CD14-positive monocyte (primary cell): ENCODE measurements around the gene UMPS. TPM values are rescaled to one million over a fixed set of nuclear protein-coding genes. Genes with fewer than 3 reads are reported as not detected.

Experiments used
- DNase-seq, 3 donors: peaks; one replicate each; pipeline ENCODE4 v3.0.0-alpha.2; 2011 to 2022
- H2AFZ ChIP-seq: 2 replicates; pipeline ENCODE4 v1.6.0; 2012; ENCODE audit warnings: mild to moderate bottlenecking, low read depth, low read length, inconsistent platforms; ENCODE audit not compliant: insufficient read depth, poor library complexity, severe bottlenecking
- H3K27ac ChIP-seq, 2 donors: 1 replicate in 1 of 2; 2 replicates in 1 of 2; pipeline ENCODE4 v1.5.1; 2012 to 2013; ENCODE audit warnings: low read length in 2 of 2, control low read depth in 1 of 2, inconsistent platforms in 1 of 2, low read depth in 1 of 2, mild to moderate bottlenecking in 1 of 2
- H3K27me3 ChIP-seq, 2 donors: one replicate each; pipeline versions ENCODE4 v1.6.0 to v1.6.1; 2011 to 2013; ENCODE audit warnings: low read length in 2 of 2; ENCODE audit not compliant: control insufficient read depth in 2 of 2, insufficient read depth in 2 of 2
- H3K36me3 ChIP-seq, 2 donors: replicated peaks in 1 of 2; 1 replicate in 1 of 2; 2 replicates in 1 of 2; pipeline versions ENCODE4 v1.5.1 to v1.6.1; 2012 to 2013; ENCODE audit warnings: low read length in 2 of 2, control low read depth in 1 of 2, inconsistent platforms in 1 of 2, mild to moderate bottlenecking in 1 of 2; ENCODE audit not compliant: insufficient read depth in 2 of 2, control insufficient read depth in 1 of 2
- H3K4me1 ChIP-seq, 2 donors: 1 replicate in 1 of 2; 2 replicates in 1 of 2; pipeline versions ENCODE4 v1.5.1 to v1.6.1; 2012 to 2013; ENCODE audit warnings: low read length in 2 of 2, control low read depth in 1 of 2, inconsistent platforms in 1 of 2, mild to moderate bottlenecking in 1 of 2, moderate library complexity in 1 of 2; ENCODE audit not compliant: insufficient read depth in 2 of 2, control insufficient read depth in 1 of 2
- H3K4me2 ChIP-seq: replicated peaks from 2 replicates; pipeline ENCODE3; 2012; ENCODE audit warnings: low read length, moderate library complexity, mild to moderate bottlenecking; ENCODE audit not compliant: poor library complexity, severe bottlenecking; ENCODE audit errors: extremely low read depth
- H3K4me3 ChIP-seq, 3 experiments: fragments of 200-600 bp in 1 of 3; sonication (generic) in 1 of 3; replicated peaks in 1 of 3; 1 replicate in 2 of 3; 2 replicates in 1 of 3; pipeline ENCODE4 v1.5.1; 2011 to 2013; ENCODE audit warnings: low read length in 3 of 3, mild to moderate bottlenecking in 3 of 3, control low read depth in 2 of 3, low read depth in 2 of 3, inconsistent platforms in 1 of 3, moderate library complexity in 1 of 3
- H3K79me2 ChIP-seq: 2 replicates; pipeline ENCODE4 v1.6.0; 2012; ENCODE audit warnings: mild to moderate bottlenecking, control low read depth, inconsistent platforms, low read length, moderate library complexity; ENCODE audit not compliant: insufficient read depth
- H3K9ac ChIP-seq: 2 replicates; pipeline ENCODE4 v1.6.0; 2017; ENCODE audit warnings: low read length, mild to moderate bottlenecking; ENCODE audit not compliant: insufficient read depth, poor library complexity, severe bottlenecking
- H3K9me3 ChIP-seq, 2 donors: replicated peaks in 1 of 2; 1 replicate in 1 of 2; 2 replicates in 1 of 2; pipeline versions ENCODE4 v1.5.1 to v1.6.1; 2012 to 2013; ENCODE audit warnings: low read length in 2 of 2, control low read depth in 1 of 2; ENCODE audit not compliant: control insufficient read depth in 1 of 2, insufficient read depth in 1 of 2
- H4K20me1 ChIP-seq: 2 replicates; pipeline ENCODE4 v1.6.0; 2012; ENCODE audit warnings: mild to moderate bottlenecking, low read length, control low read depth, moderate library complexity; ENCODE audit not compliant: insufficient read depth
- H3K27ac Mint-ChIP-seq, 7 donors: one replicate each; pipeline ENCODE4 v1.8.0; 2020; ENCODE audit warnings: mild to moderate bottlenecking in 7 of 7, mixed read lengths in 7 of 7, moderate library complexity in 6 of 7, inconsistent platforms in 2 of 7
- H3K27me3 Mint-ChIP-seq, 3 donors: one replicate each; pipeline ENCODE4 v1.8.0; 2021 to 2022; ENCODE audit warnings: low read depth in 3 of 3, mild to moderate bottlenecking in 3 of 3, mixed read lengths in 3 of 3, moderate library complexity in 3 of 3, inconsistent platforms in 1 of 3
- H3K36me3 Mint-ChIP-seq, 2 donors: one replicate each; pipeline ENCODE4 v1.8.0; 2020; ENCODE audit warnings: mixed read lengths in 2 of 2, inconsistent platforms in 1 of 2, mild to moderate bottlenecking in 1 of 2
- H3K4me1 Mint-ChIP-seq: one replicate; pipeline ENCODE4 v1.8.0; 2020; ENCODE audit warnings: mild to moderate bottlenecking, mixed read lengths
- H3K4me3 Mint-ChIP-seq, 2 donors: one replicate each; pipeline ENCODE4 v1.8.0; 2020; ENCODE audit warnings: mild to moderate bottlenecking in 2 of 2, mixed read lengths in 2 of 2, moderate library complexity in 1 of 2
- H3K9me3 Mint-ChIP-seq, 7 donors: one replicate each; pipeline ENCODE4 v1.8.0; 2020 to 2022; ENCODE audit warnings: mixed read lengths in 7 of 7, mild to moderate bottlenecking in 6 of 7, moderate library complexity in 6 of 7, inconsistent platforms in 2 of 7
- CTCF ChIP-seq: fragments of 200-600 bp; IDR thresholded peaks from one replicate; pipeline ENCODE4 v1.8.0; 2022; ENCODE audit warnings: antibody characterized with exemption, mild to moderate bottlenecking
- WGBS: methylation state at CpG from one replicate; pipeline ENCODE4 v1.1.5; 2013; ENCODE audit warnings: missing lambda C conversion rate; ENCODE audit not compliant: insufficient coverage; 5-methylcytosine and 5-hydroxymethylcytosine counted together
- intact Hi-C, 2 donors: fragments of 100-400 bp; cut with micrococcal nuclease; formaldehyde crosslinking; loops; one replicate each; pipeline versions ENCODE4 v1.15.0 to v1.15.1; 2023
- polyA plus RNA-seq, 3 donors: library from polyadenylated mRNA; depleted of rRNA in 1 of 3; unstranded in 2 of 3; stranded (reverse) in 1 of 3; fragments of 300-500 nt in 2 of 3; fragments of >200 nt in 1 of 3; fragmentation: Illumina TruSeq in 2 of 3; gene quantifications; 1 replicate in 2 of 3; 2 replicates in 1 of 3; pipeline ENCODE4 v1.2.3, GENCODE V29; 2012 to 2021

The UMPS gene
- polyA plus RNA-seq, 3 donors: 4.6 to 13.5 (median 9.1) TPM

- no peaks in the 10 kb centered on the region for H3K9me3 Mint-ChIP-seq
- H3K4me1 Mint-ChIP-seq: peaks cover 6% of the 10 kb centered on the region
- H4K20me1 ChIP-seq: no peaks in the 10 kb centered on the region
- H3K27ac ChIP-seq: no peak overlapping the region
- no peak overlapping the region for H3K27ac Mint-ChIP-seq
- no peak overlapping the region for H3K9ac ChIP-seq
- H3K4me3 ChIP-seq: no peak overlapping the region
- TF ChIP-seq CTCF: no peak
- DNase-seq: no peak
- H3K4me3 Mint-ChIP-seq: no peak overlapping the region
- no peak overlapping the region for H2AFZ ChIP-seq
- 93% methylated on average over 3 of the region's 6 CpGs for WGBS
- no peaks in the 10 kb centered on the region for H3K9me3 ChIP-seq
- no peak overlapping the region for H3K4me2 ChIP-seq
- no peaks in the 10 kb centered on the region for H3K79me2 ChIP-seq
- H3K27me3 ChIP-seq: peaks cover 2 to 10% of the 10 kb centered on the region in 2 donors
- no peaks in the 10 kb centered on the region for H3K36me3 Mint-ChIP-seq
- peaks cover 13 to 22% (median 18%) of the 10 kb centered on the region in 3 donors for H3K27me3 Mint-ChIP-seq
- intact Hi-C loops: no loop called here
- H3K4me1 ChIP-seq: peaks cover 0 to 6% of the 10 kb centered on the region in 2 donors
- no peaks in the 10 kb centered on the region for H3K36me3 ChIP-seq
Measured at GRCh38 chr3:124767691-124768090, 37.4 kb downstream of the UMPS start.

- H3K4me2 ChIP-seq: no peak overlapping the region
- no peak overlapping the region for H3K4me3 ChIP-seq
- H4K20me1 ChIP-seq: no peaks in the 10 kb centered on the region
- H3K4me1 ChIP-seq: peaks cover 0 to 6% of the 10 kb centered on the region in 2 donors
- H3K79me2 ChIP-seq: no peaks in the 10 kb centered on the region
- no peaks in the 10 kb centered on the region for H3K9me3 Mint-ChIP-seq
- H3K9ac ChIP-seq: no peak overlapping the region
- intact Hi-C loops: no loop called here
- DNase-seq: no peak
- no peaks in the 10 kb centered on the region for H3K9me3 ChIP-seq
- 64% methylated on average over 7 of the region's 7 CpGs for WGBS
- H3K36me3 Mint-ChIP-seq: no peaks in the 10 kb centered on the region
- peaks cover 13 to 27% (median 27%) of the 10 kb centered on the region in 3 donors for H3K27me3 Mint-ChIP-seq
- no peaks in the 10 kb centered on the region for H3K36me3 ChIP-seq
- TF ChIP-seq CTCF: no peak
- no peak overlapping the region for H2AFZ ChIP-seq
- peaks cover 6% of the 10 kb centered on the region for H3K4me1 Mint-ChIP-seq
- H3K27ac Mint-ChIP-seq: no peak overlapping the region
- no peak overlapping the region for H3K27ac ChIP-seq
- H3K4me3 Mint-ChIP-seq: no peak overlapping the region
- peaks cover 2 to 11% of the 10 kb centered on the region in 2 donors for H3K27me3 ChIP-seq
Measured at GRCh38 chr3:124768812-124769211, 38.6 kb downstream of the UMPS start.
